Measurements from ENCODE around the gene TMEM273. TPM values are rescaled to one million over a fixed set of nuclear protein-coding genes. Genes with fewer than 3 reads are reported as not detected.

The TMEM273 gene
- total RNA-seq, 1 experiment from 2014 or later: not detected

GRCh38 chr10:49149881-49150280 is 38.3 kb downstream of the TMEM273 start:
- no peak for DNase-seq (ENCODE audit: extremely low read depth, low read depth)

GRCh38 chr10:49144058-49144720 is 44.0 kb downstream of the TMEM273 start:
- no peak for DNase-seq (ENCODE audit: extremely low read depth, low read depth)

- no peak for DNase-seq (ENCODE audit: extremely low read depth, low read depth)
Observed at GRCh38 chr10:49143249-49143648, 44.9 kb downstream of the TMEM273 start.

GRCh38 chr10:49141541-49142332 is 46.5 kb downstream of the TMEM273 start:
- DNase-seq (ENCODE audit: extremely low read depth, low read depth): no peak

- no peak for DNase-seq (ENCODE audit: extremely low read depth, low read depth)
Observed at GRCh38 chr10:49140304-49141177, 47.6 kb downstream of the TMEM273 start.

- DNase-seq (ENCODE audit: extremely low read depth, low read depth): no peak
Observed at GRCh38 chr10:49139846-49140195, 48.4 kb downstream of the TMEM273 start.

- no peak for DNase-seq (ENCODE audit: extremely low read depth, low read depth)
Observed at GRCh38 chr10:49139028-49139845, 49.0 kb downstream of the TMEM273 start.

- no peak for DNase-seq (ENCODE audit: extremely low read depth, low read depth)
Observed at GRCh38 chr10:49138361-49138891, 49.8 kb downstream of the TMEM273 start.

- DNase-seq (ENCODE audit: extremely low read depth, low read depth): no peak
Observed at GRCh38 chr10:49136525-49136924, 51.7 kb downstream of the TMEM273 start.

- DNase-seq (ENCODE audit: extremely low read depth, low read depth): no peak
Observed at GRCh38 chr10:49135575-49136313, 52.4 kb downstream of the TMEM273 start.

GRCh38 chr10:49134327-49134726 is 53.9 kb downstream of the TMEM273 start:
- no peak for DNase-seq (ENCODE audit: extremely low read depth, low read depth)

GRCh38 chr10:49133706-49134248 is 54.4 kb downstream of the TMEM273 start, which contains the start of gene FAM170B:
Gene FAM170B (minus strand): TSS chr10:49134021. CDS start chr10:49133918, 103 bp downstream.
- DNase-seq (ENCODE audit: extremely low read depth, low read depth): no peak

GRCh38 chr10:49132362-49132737 is 55.8 kb downstream of the TMEM273 start:
- no peak for DNase-seq (ENCODE audit: extremely low read depth, low read depth)

- DNase-seq (ENCODE audit: extremely low read depth, low read depth): no peak
Observed at GRCh38 chr10:49131507-49132361, 56.5 kb downstream of the TMEM273 start.

GRCh38 chr10:49129376-49129775 is 58.8 kb downstream of the TMEM273 start:
- no peak for DNase-seq (ENCODE audit: extremely low read depth, low read depth)

- no peak for DNase-seq (ENCODE audit: extremely low read depth, low read depth)
Observed at GRCh38 chr10:49128854-49129253, 59.3 kb downstream of the TMEM273 start.

- DNase-seq (ENCODE audit: extremely low read depth, low read depth): no peak
Observed at GRCh38 chr10:49123981-49124950, 63.9 kb downstream of the TMEM273 start.
